Upper lobe of right lung (tissue), 1 donor: ENCODE measurements around the gene SLC7A6. TPM values are rescaled to one million over a fixed set of nuclear protein-coding genes. Genes with fewer than 3 reads are reported as not detected.

Experiments used
- ATAC-seq: fragments of 200-7000 bp; cut with Tn5 transposase; one replicate; pipeline ENCODE4 v1.9.1; 2020; ENCODE audit warnings: mild to moderate bottlenecking, moderate library complexity
- DNase-seq: peaks from one replicate; pipeline ENCODE4 v3.0.0-alpha.2; 2020
- H3K27ac ChIP-seq: fragments of 200-600 bp; one replicate; pipeline ENCODE4 v1.8.0; 2022
- H3K27me3 ChIP-seq: fragments of 200-600 bp; one replicate; pipeline ENCODE4 v1.8.0; 2022; ENCODE audit warnings: mild to moderate bottlenecking
- H3K36me3 ChIP-seq: fragments of 200-600 bp; one replicate; pipeline ENCODE4 v1.8.0; 2022
- H3K4me1 ChIP-seq: fragments of 200-600 bp; one replicate; pipeline ENCODE4 v1.8.0; 2022
- H3K4me3 ChIP-seq: fragments of 200-600 bp; one replicate; pipeline ENCODE4 v1.8.0; 2022; ENCODE audit warnings: mild to moderate bottlenecking
- H3K9me3 ChIP-seq: fragments of 200-600 bp; one replicate; pipeline ENCODE4 v1.8.0; 2022
- CTCF ChIP-seq: fragments of 200-600 bp; IDR thresholded peaks from one replicate; pipeline ENCODE4 v1.8.0; 2022; ENCODE audit warnings: antibody characterized with exemption
- intact Hi-C: fragments of 100-400 bp; cut with DNase I; formaldehyde crosslinking; loops from one replicate; pipeline ENCODE4 v1.11.0; 2022
- total RNA-seq: library from RNA; stranded (reverse); fragmentation: NEBNext Ultra II Directional; extraction: Animal tissue kit (Norgen Biotek cat#: 25700); gene quantifications from one replicate; pipeline ENCODE4 v1.2.1, GENCODE V29; 2021
- donor health status: DM: no; HTN: yes; CAD: no; lungs with severe emphysema.

Gene SLC7A6
- total RNA-seq, 1 donor from 2014 or later = 61.9 TPM

GRCh38 chr16:68242085-68242484 lies 22.2 kb upstream of the SLC7A6 start:
- no peaks in the 10 kb centered on the region for H3K9me3 ChIP-seq
- TF ChIP-seq CTCF = no peak
- H3K4me3 ChIP-seq = no peak overlapping the region
- H3K27me3 ChIP-seq = no peaks in the 10 kb centered on the region
- intact Hi-C loops = loop anchor here (10.0 kb wide), 1 partner anchor 893 kb away; the partner anchor contains the start of genes CHTF8 and UTP4
- no peak for ATAC-seq
- H3K27ac ChIP-seq = no peak overlapping the region
- H3K4me1 ChIP-seq = peaks cover 32% of the 10 kb centered on the region
- H3K36me3 ChIP-seq = no peaks in the 10 kb centered on the region
- DNase-seq = no peak

- Histone ChIP-seq H3K27me3 (no peaks in the 10 kb centered on the region), H3K27ac (no peak overlapping the region), H3K4me1 (peaks cover 31% of the 10 kb centered on the region), H3K4me3 (no peak overlapping the region), H3K9me3 (no peaks in the 10 kb centered on the region), H3K36me3 (no peaks in the 10 kb centered on the region)
- intact Hi-C loops = loop anchor here (10.0 kb wide), 1 partner anchor 892 kb away; the partner anchor contains the start of genes CHTF8 and UTP4
- DNase-seq = no peak
- ATAC-seq = no peak
- TF ChIP-seq CTCF = no peak
These were observed 21.1 kb upstream of the SLC7A6 start for GRCh38 chr16:68242926-68243858.

- intact Hi-C loops = loop anchor here (10.0 kb wide), 1 partner anchor 890 kb away; the partner anchor contains the start of genes CHTF8 and UTP4
- ATAC-seq (no peak), DNase-seq (no peak)
- Histone ChIP-seq H3K9me3 (no peaks in the 10 kb centered on the region), H3K27ac (peak overlapping the region; percentile 65), H3K36me3 (peaks cover 2% of the 10 kb centered on the region), H3K4me1 (peaks cover 28% of the 10 kb centered on the region), H3K4me3 (peak overlapping the region; percentile 98), H3K27me3 (no peaks in the 10 kb centered on the region)
- TF ChIP-seq CTCF = no peak
These were observed 19.8 kb upstream of the SLC7A6 start for GRCh38 chr16:68244481-68244902.

GRCh38 chr16:68244903-68245853 lies 19.1 kb upstream of the SLC7A6 start, which contains the start of gene PLA2G15:
Gene PLA2G15 (plus strand): TSS chr16:68245373. CDS start chr16:68245427, 54 bp downstream.
- intact Hi-C loops = loop anchor here (10.0 kb wide), 1 partner anchor 890 kb away; the partner anchor contains the start of genes CHTF8 and UTP4
- no peaks in the 10 kb centered on the region for H3K27me3 ChIP-seq
- H3K36me3 ChIP-seq = peaks cover 9% of the 10 kb centered on the region
- peak within 1 kb of the TSS; percentile 74 for H3K27ac ChIP-seq
- H3K4me3 ChIP-seq = peak within 1 kb of the TSS; percentile 98
- no peak for TF ChIP-seq CTCF
- H3K4me1 ChIP-seq = peaks cover 22% of the 10 kb centered on the region
- ATAC-seq = peak; percentile 97
- peak; percentile 98 for DNase-seq
- no peaks in the 10 kb centered on the region for H3K9me3 ChIP-seq

GRCh38 chr16:68246121-68246520 lies 18.2 kb upstream of the SLC7A6 start:
- Histone ChIP-seq H3K4me1 (peaks cover 22% of the 10 kb centered on the region), H3K9me3 (no peaks in the 10 kb centered on the region), H3K4me3 (peak overlapping the region; percentile 98), H3K27ac (peak overlapping the region; percentile 74), H3K27me3 (no peaks in the 10 kb centered on the region), H3K36me3 (peaks cover 19% of the 10 kb centered on the region)
- ATAC-seq = no peak
- intact Hi-C loops = loop anchor here (10.0 kb wide), 1 partner anchor 889 kb away; the partner anchor contains the start of genes CHTF8 and UTP4
- no peak for TF ChIP-seq CTCF
- DNase-seq = no peak
